BLaER1 (cell line): ENCODE measurements around the gene OTOL1.
"Not testable (repeated sequence)": the region's sequence is repeated elsewhere in the genome, so short reads cannot be mapped to it uniquely, and the experiment has no call there.

Experiments
- H3K27ac ChIP-seq: shearing (Covaris generic); formaldehyde crosslinking; 2 replicates; pipeline ENCODE4 v1.8.1; 2022
- H3K27me3 ChIP-seq: shearing (Covaris generic); formaldehyde crosslinking; 2 replicates; pipeline ENCODE4 v1.8.1; 2022
- H3K36me3 ChIP-seq: shearing (Covaris generic); formaldehyde crosslinking; 2 replicates; pipeline ENCODE4 v1.8.1; 2022
- H3K4me1 ChIP-seq: shearing (Covaris generic); formaldehyde crosslinking; 2 replicates; pipeline ENCODE4 v1.8.1; 2022
- H3K4me2 ChIP-seq: shearing (Covaris generic); formaldehyde crosslinking; 2 replicates; pipeline ENCODE4 v1.8.1; 2022
- H3K4me3 ChIP-seq: shearing (Covaris generic); formaldehyde crosslinking; 2 replicates; pipeline ENCODE4 v1.8.1; 2022
- H3K9ac ChIP-seq: shearing (Covaris generic); formaldehyde crosslinking; 2 replicates; pipeline ENCODE4 v1.8.1; 2022
- H3K9me3 ChIP-seq: shearing (Covaris generic); formaldehyde crosslinking; 2 replicates; pipeline ENCODE4 v1.8.1; 2022
- H4K20me1 ChIP-seq: shearing (Covaris generic); formaldehyde crosslinking; 2 replicates; pipeline ENCODE4 v1.8.1; 2022
- Cebpa-rat ChIP-seq: shearing (Covaris generic); IDR thresholded peaks from 2 replicates; pipeline ENCODE4 v1.8.1; 2022

The OTOL1 gene

DNA sequence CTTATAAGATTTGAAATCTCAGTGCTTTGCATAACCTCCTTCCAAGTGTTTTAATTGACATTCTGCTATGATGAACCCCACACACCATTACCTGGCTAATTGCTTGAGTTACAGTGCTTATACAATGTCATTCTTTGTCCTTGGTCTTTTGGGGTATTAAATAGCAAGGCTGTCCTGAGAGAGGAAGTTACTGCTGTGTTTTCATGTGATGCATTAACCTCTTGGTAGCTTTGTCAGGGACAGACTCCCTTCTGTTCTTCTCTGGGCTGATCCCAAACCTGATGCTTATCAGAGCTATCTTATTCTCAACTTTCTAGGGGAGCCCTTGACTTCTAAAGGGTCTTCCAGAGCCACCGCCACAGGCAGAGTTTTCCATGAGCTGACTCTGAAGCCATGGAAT lies 12.4 kb upstream of the OTOL1 start:
- Histone ChIP-seq H4K20me1 (no peaks in the 10 kb centered on the region), H3K9me3 (no peaks in the 10 kb centered on the region), H3K9ac (no peak overlapping the region), H3K27me3 (no peaks in the 10 kb centered on the region), H3K27ac (no peak overlapping the region), H3K36me3 (no peaks in the 10 kb centered on the region), H3K4me3 (no peak overlapping the region), H3K4me2 (no peak overlapping the region), H3K4me1 (no peaks in the 10 kb centered on the region)
- TF ChIP-seq Cebpa-rat, result no peak

- not testable (repeated sequence) for H3K4me1 ChIP-seq, H3K9ac ChIP-seq, H4K20me1 ChIP-seq, H3K4me2 ChIP-seq, H3K27me3 ChIP-seq, H3K9me3 ChIP-seq, H3K4me3 ChIP-seq, H3K36me3 ChIP-seq, H3K27ac ChIP-seq
These were observed 8.3 kb upstream of the OTOL1 start for GRCh38 chr3:161488284-161488683.

GRCh38 chr3:161489395-161489794 lies 7.2 kb upstream of the OTOL1 start:
- Histone ChIP-seq H3K27me3 (no peaks in the 10 kb centered on the region), H3K9ac (no peak overlapping the region), H3K4me3 (no peak overlapping the region), H3K27ac (no peak overlapping the region), H3K36me3 (no peaks in the 10 kb centered on the region), H3K4me2 (no peak overlapping the region), H3K4me1 (no peaks in the 10 kb centered on the region), H4K20me1 (no peaks in the 10 kb centered on the region), H3K9me3 (no peaks in the 10 kb centered on the region)
- TF ChIP-seq Cebpa-rat, result no peak

DNA sequence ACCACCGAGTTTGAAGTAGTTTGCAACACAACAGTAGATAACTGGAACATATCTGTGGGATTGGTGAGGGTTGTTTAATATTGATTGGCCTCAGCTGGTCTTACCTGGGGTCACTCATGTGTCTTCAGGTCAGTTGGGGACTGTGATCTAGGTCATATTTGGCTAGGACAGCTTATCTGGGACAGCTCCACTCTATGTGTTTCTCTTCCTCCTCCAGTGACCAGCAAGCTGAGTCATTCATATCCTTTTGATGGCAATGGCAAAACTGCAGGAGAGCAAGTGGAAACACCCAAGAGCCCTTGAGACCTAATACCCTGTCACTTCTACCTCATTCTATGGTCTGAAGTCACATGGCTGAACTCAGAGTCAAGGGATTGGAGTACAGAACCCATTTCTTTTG lies 5.8 kb upstream of the OTOL1 start:
- H3K4me2 ChIP-seq, H3K4me1 ChIP-seq, H3K4me3 ChIP-seq: not testable (repeated sequence)

GRCh38 chr3:161498259-161498921 lies 1.8 kb downstream of the OTOL1 start:
- Histone ChIP-seq H3K27me3 (no peaks in the 10 kb centered on the region), H3K36me3 (no peaks in the 10 kb centered on the region), H3K4me1 (peaks cover 4% of the 10 kb centered on the region; the same call in 1 of the 2 replicates), H3K9ac (no peak overlapping the region), H3K9me3 (peaks cover 6% of the 10 kb centered on the region; the same call in 1 of the 2 replicates), H3K4me3 (no peak overlapping the region), H3K4me2 (no peak overlapping the region), H3K27ac (no peak overlapping the region), H4K20me1 (no peaks in the 10 kb centered on the region)
- no peak for TF ChIP-seq Cebpa-rat

More for the DNA sequence above, 5.8 kb upstream of the OTOL1 start:
- H3K9me3 ChIP-seq, H3K27me3 ChIP-seq, H3K36me3 ChIP-seq, H3K27ac ChIP-seq, H4K20me1 ChIP-seq, H3K9ac ChIP-seq: not testable (repeated sequence)

DNA sequence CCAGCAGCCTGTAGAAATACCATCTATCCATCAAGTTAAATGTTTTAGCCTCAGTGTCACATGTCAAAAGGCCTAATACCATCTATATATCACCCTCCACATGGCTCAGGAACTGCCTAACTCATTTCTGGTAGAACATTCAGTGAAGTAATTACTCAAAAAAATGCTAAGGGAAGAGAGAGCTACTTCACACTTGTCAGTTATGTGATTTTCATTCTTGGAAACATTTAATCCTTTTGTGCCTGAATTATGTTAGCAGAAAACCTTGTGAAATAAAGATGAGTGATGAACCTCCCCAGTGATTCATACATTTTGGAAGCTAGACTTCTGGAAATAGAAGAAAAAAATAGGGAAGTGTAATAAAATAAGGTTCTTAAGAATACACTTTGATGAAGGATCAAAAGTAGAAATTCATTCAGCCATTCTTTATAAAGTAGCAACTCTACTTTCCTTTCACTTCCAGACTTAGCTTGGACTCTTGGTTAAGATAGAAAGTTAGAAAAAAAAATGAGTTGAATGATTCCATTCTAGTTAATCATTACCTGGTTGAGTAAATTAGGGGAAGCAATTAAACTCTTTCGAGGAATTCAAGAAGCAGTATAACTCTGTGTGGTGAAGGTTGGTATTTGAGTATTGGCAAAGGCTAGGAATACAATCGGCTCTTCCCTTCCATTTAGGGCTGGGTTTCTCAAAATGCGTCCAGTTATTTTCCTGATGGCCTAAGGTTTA lies 3.6 kb downstream of the OTOL1 start:
- H4K20me1 ChIP-seq, result no peaks in the 10 kb centered on the region
- no peak overlapping the region for H3K4me2 ChIP-seq
- H3K4me3 ChIP-seq, result no peak overlapping the region
- no peak overlapping the region for H3K9ac ChIP-seq
- H3K9me3 ChIP-seq, result peaks cover under 1% of the 10 kb centered on the region; the same call in 1 of the 2 replicates
- no peak for TF ChIP-seq Cebpa-rat
- no peaks in the 10 kb centered on the region for H3K36me3 ChIP-seq
- no peaks in the 10 kb centered on the region for H3K27me3 ChIP-seq
- H3K4me1 ChIP-seq, result peaks cover 4% of the 10 kb centered on the region; the same call in 1 of the 2 replicates
- no peak overlapping the region for H3K27ac ChIP-seq

DNA sequence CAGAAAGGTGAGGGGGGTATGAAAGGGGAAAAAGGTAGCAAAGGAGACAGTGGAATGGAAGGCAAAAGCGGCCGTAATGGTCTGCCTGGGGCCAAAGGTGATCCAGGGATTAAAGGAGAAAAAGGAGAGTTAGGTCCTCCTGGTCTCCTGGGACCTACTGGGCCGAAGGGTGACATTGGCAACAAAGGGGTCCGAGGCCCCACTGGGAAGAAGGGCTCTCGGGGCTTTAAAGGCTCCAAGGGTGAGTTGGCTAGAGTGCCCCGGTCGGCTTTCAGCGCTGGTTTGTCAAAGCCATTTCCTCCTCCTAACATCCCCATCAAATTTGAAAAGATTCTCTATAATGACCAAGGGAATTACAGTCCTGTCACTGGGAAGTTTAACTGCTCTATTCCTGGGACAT lies 6.7 kb downstream of the OTOL1 start:
- Histone ChIP-seq H3K9me3 (no peaks in the 10 kb centered on the region), H3K9ac (no peak overlapping the region), H3K4me3 (no peak overlapping the region), H3K4me2 (no peak overlapping the region), H3K4me1 (peaks cover 4% of the 10 kb centered on the region; the same call in 1 of the 2 replicates), H3K36me3 (no peaks in the 10 kb centered on the region), H3K27ac (no peak overlapping the region), H3K27me3 (no peaks in the 10 kb centered on the region), H4K20me1 (no peaks in the 10 kb centered on the region)
- TF ChIP-seq Cebpa-rat, result no peak

DNA sequence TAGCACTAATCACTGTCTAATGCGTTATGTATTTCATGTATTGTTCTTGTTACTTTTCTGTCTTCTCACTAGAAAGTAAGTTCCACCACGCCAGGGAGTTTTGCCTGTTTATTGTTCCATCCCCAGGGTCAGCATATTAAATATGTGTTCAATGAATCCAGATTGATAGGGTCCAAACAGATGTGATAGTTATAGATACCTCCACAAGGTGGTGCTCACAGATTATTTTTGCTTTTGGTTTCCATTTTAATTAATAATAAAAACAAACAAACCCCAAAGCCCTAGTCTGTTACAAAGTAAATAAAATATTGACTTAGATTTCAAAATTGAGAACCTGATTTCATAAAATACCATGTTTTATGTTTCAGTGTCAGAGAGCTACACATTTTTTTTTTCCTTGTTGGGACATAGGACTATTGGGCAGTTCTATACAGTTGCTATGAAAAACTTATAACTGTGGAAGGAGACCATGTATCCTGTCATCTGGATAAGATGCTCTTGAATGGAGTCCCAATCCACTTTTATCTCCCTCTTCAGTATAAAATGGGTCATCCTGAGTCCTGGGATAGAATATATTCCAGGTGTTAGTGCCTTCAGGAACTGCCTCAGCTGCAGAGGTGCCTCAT lies 12.4 kb downstream of the OTOL1 start:
- Histone ChIP-seq H4K20me1 (no peaks in the 10 kb centered on the region), H3K36me3 (no peaks in the 10 kb centered on the region), H3K4me1 (no peaks in the 10 kb centered on the region), H3K27ac (no peak overlapping the region), H3K4me2 (no peak overlapping the region), H3K4me3 (no peak overlapping the region), H3K9ac (no peak overlapping the region), H3K9me3 (no peaks in the 10 kb centered on the region), H3K27me3 (no peaks in the 10 kb centered on the region)
- no peak for TF ChIP-seq Cebpa-rat

DNA sequence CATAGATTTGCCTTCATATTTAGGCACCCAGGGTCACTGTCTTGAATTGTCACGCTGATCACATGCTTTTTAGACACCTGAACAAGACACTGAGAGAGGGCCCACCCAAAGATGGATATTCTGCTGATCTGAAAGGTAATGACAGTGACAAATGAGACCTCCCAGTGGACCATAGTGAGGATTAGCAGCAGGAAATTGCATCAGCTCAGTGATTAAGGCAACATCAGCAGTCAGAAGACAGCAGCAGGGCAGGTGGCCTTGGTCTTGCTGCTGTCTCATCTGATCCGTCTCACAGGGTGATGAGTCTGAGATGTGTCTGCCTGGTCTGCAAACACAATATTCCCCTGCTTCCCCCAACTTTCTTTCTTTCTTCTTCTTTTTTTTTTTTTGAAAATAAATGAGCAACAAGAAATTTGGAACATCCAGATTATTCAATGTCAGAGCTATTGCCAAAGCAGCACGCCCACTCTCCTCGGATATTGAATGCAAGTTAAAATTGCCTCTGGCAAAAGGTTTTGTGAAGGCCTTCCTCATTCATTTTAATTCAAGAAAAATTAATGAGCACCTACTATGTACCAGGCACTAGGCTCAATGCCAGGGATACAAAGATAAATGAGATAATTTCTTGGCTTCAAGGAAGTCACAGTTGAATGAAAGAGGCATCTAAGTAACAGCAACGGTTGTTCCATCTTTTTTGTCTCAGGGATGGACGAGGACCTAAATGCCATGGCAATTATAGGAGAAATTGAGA lies 14.1 kb downstream of the OTOL1 start:
- Histone ChIP-seq H3K9ac (no peak overlapping the region), H4K20me1 (no peaks in the 10 kb centered on the region), H3K9me3 (no peaks in the 10 kb centered on the region), H3K27me3 (no peaks in the 10 kb centered on the region), H3K4me3 (no peak overlapping the region), H3K4me1 (no peaks in the 10 kb centered on the region), H3K4me2 (no peak overlapping the region), H3K27ac (no peak overlapping the region), H3K36me3 (no peaks in the 10 kb centered on the region)
- TF ChIP-seq Cebpa-rat, result no peak

- no peak overlapping the region for H3K27ac ChIP-seq
- no peak overlapping the region for H3K9ac ChIP-seq
- no peaks in the 10 kb centered on the region for H3K4me1 ChIP-seq
These were observed 27.3 kb downstream of the OTOL1 start for GRCh38 chr3:161523916-161524315.

More at GRCh38 chr3:161523916-161524315, 27.3 kb downstream of the OTOL1 start:
- Histone ChIP-seq H3K36me3 (no peaks in the 10 kb centered on the region), H3K4me3 (no peak overlapping the region), H3K9me3 (no peaks in the 10 kb centered on the region), H3K4me2 (no peak overlapping the region), H3K27me3 (no peaks in the 10 kb centered on the region), H4K20me1 (no peaks in the 10 kb centered on the region)
- TF ChIP-seq Cebpa-rat, result no peak
